Measurements from ENCODE around the gene HTR2C. TPM values are rescaled to one million over a fixed set of nuclear protein-coding genes. Genes with fewer than 3 reads are reported as not detected.
"Not testable (repeated sequence)": the region's sequence is repeated elsewhere in the genome, so short reads cannot be mapped to it uniquely, and the experiment has no call there.

Gene HTR2C
- total and polyA plus RNA-seq, 2 of the 4 experiments (the other 2 are of a cell fraction), result not detected

GRCh38 chrX:114933291-114933690, 349.4 kb downstream of the HTR2C start:
- H2BK120ac ChIP-seq (ENCODE audit: low read depth, low read length); in situ Hi-C loops (cut with MboI; ENCODE audit: low sequenced_read_pairs); H3K56ac ChIP-seq (ENCODE audit: extremely low read depth, insufficient read depth, low read length): not testable (repeated sequence)

GRCh38 chrX:114937090-114937489, 353.2 kb downstream of the HTR2C start:
- H4K20me1 ChIP-seq (ENCODE audit: insufficient read depth, low read length); H4K8ac ChIP-seq (ENCODE audit: low read depth in 2 of 2, low read length in 2 of 2); BruUV-seq (replicated peaks); H2BK15ac ChIP-seq (ENCODE audit: low read depth, low read length); H2AK9ac ChIP-seq (replicated peaks; ENCODE audit: low read depth, low read length, poor library complexity); H3K79me1 ChIP-seq (ENCODE audit: low read depth in 1 of 2, low read length in 2 of 2); H3K4me1 ChIP-seq (ENCODE audit: control insufficient read depth, insufficient read depth, low read length); H2BK120ac ChIP-seq (ENCODE audit: low read depth, low read length); H4K5ac ChIP-seq (ENCODE audit: low read depth, low read length); H3K14ac ChIP-seq (replicated peaks; ENCODE audit: low read depth, low read length); dilution Hi-C loops (cut with HindIII; ENCODE audit: low sequenced_read_pairs, unreplicated experiment); H3K27me3 ChIP-seq (ENCODE audit: control insufficient read depth, insufficient read depth, low read length); H3K9me3 ChIP-seq (ENCODE audit: control insufficient read depth, insufficient read depth, low read length); CTCF ChIA-PET; in situ Hi-C loops (cut with MboI; ENCODE audit: low sequenced_read_pairs); H3K18ac ChIP-seq (ENCODE audit: low read depth, low read length); H2AFZ ChIP-seq (replicated peaks; ENCODE audit: low read length, poor library complexity); H2BK5ac ChIP-seq (ENCODE audit: low read depth, low read length, poor library complexity, severe bottlenecking); H2AK5ac ChIP-seq (ENCODE audit: low read depth, low read length); POLR2A ChIA-PET (ENCODE audit: unreplicated experiment); H3K9ac ChIP-seq (ENCODE audit: low read depth, low read length); H4K91ac ChIP-seq (ENCODE audit: insufficient read depth, low read depth, low read length); H3K4ac ChIP-seq (ENCODE audit: low read depth, low read length); H3K23ac ChIP-seq (ENCODE audit: low read depth, low read length); H3K4me3 ChIP-seq (ENCODE audit: insufficient read depth, low read depth, low read length); H3K27ac ChIP-seq (ENCODE audit: insufficient read depth, low read length); H3K9me1 ChIP-seq (ENCODE audit: insufficient read depth, low read length); H3K4me2 ChIP-seq (ENCODE audit: low read depth, low read length); H3K56ac ChIP-seq (ENCODE audit: extremely low read depth, insufficient read depth, low read length); intact Hi-C loops (cut with micrococcal nuclease); H2BK20ac ChIP-seq (ENCODE audit: low read depth, low read length); ATAC-seq (ENCODE audit: low read depth); H3K36me3 ChIP-seq (ENCODE audit: control insufficient read depth, insufficient read depth, low read length); DNase-seq: not testable (repeated sequence)
- no CpG with 5 or more reads among the region's 3 CpGs for WGBS, 2 experiments (ENCODE audit: extremely low coverage in 2 of 2, insufficient read length in 1 of 2)

More at GRCh38 chrX:114933291-114933690, 349.4 kb downstream of the HTR2C start:
- H2AFZ ChIP-seq (replicated peaks; ENCODE audit: low read length, poor library complexity); H3K27ac ChIP-seq (ENCODE audit: insufficient read depth, low read length); H4K8ac ChIP-seq (ENCODE audit: low read depth in 2 of 2, low read length in 2 of 2); H3K18ac ChIP-seq (ENCODE audit: low read depth, low read length); H3K23ac ChIP-seq (ENCODE audit: low read depth, low read length); intact Hi-C loops (cut with micrococcal nuclease); DNase-seq; H3K4me2 ChIP-seq (ENCODE audit: low read depth, low read length); ATAC-seq (ENCODE audit: low read depth); H3K9me3 ChIP-seq (ENCODE audit: control insufficient read depth, insufficient read depth, low read length); H3K14ac ChIP-seq (replicated peaks; ENCODE audit: low read depth, low read length); dilution Hi-C loops (cut with HindIII; ENCODE audit: low sequenced_read_pairs, unreplicated experiment); H2AK5ac ChIP-seq (ENCODE audit: low read depth, low read length); H3K9ac ChIP-seq (ENCODE audit: low read depth, low read length); H4K20me1 ChIP-seq (ENCODE audit: insufficient read depth, low read length); H2AK9ac ChIP-seq (replicated peaks; ENCODE audit: low read depth, low read length, poor library complexity); H2BK5ac ChIP-seq (ENCODE audit: low read depth, low read length, poor library complexity, severe bottlenecking); BruUV-seq (replicated peaks); H3K79me1 ChIP-seq (ENCODE audit: low read depth in 1 of 2, low read length in 2 of 2); H4K91ac ChIP-seq (ENCODE audit: insufficient read depth, low read depth, low read length); H2BK15ac ChIP-seq (ENCODE audit: low read depth, low read length); H3K36me3 ChIP-seq (ENCODE audit: control insufficient read depth, insufficient read depth, low read length); H3K9me1 ChIP-seq (ENCODE audit: insufficient read depth, low read length); H2BK20ac ChIP-seq (ENCODE audit: low read depth, low read length); H3K4me3 ChIP-seq (ENCODE audit: insufficient read depth, low read depth, low read length); H3K4me1 ChIP-seq (ENCODE audit: control insufficient read depth, insufficient read depth, low read length); H4K5ac ChIP-seq (ENCODE audit: low read depth, low read length); CTCF ChIA-PET; POLR2A ChIA-PET (ENCODE audit: unreplicated experiment); H3K27me3 ChIP-seq (ENCODE audit: control insufficient read depth, insufficient read depth, low read length); H3K4ac ChIP-seq (ENCODE audit: low read depth, low read length): not testable (repeated sequence)
- WGBS, 2 experiments (ENCODE audit: extremely low coverage in 2 of 2, insufficient read length in 1 of 2), result no CpG with 5 or more reads among the region's 2 CpGs
